Stimulated activated naive CD8-positive, alpha-beta T cell treated with anti-CD3 and anti-CD28 coated beads, Interleukin-15, amount 100 ng/mL, for 72 hours (primary cell): Measurements from ENCODE around the gene ARHGAP23.
"Not testable (repeated sequence)": the region's sequence is repeated elsewhere in the genome, so short reads cannot be mapped to it uniquely, and the experiment has no call there.

Source experiments
- ATAC-seq: fragments of 150-1000 bp; cut with Tn5 transposase; 2 replicates; pipeline ENCODE4 v1.10.0; 2021; ENCODE audit warnings: mild to moderate bottlenecking, moderate library complexity
- DNase-seq, 2 donors: peaks; one replicate each; pipeline ENCODE4 v3.0.0; 2021 to 2022
- H3K27ac Mint-ChIP-seq, 2 donors: one replicate each; pipeline ENCODE4 v1.8.0; 2022; ENCODE audit warnings: mild to moderate bottlenecking in 2 of 2, mixed read lengths in 2 of 2, moderate library complexity in 2 of 2
- H3K27me3 Mint-ChIP-seq: one replicate; pipeline ENCODE4 v1.8.0; 2022; ENCODE audit warnings: mixed read lengths
- H3K4me1 Mint-ChIP-seq: one replicate; pipeline ENCODE4 v1.8.0; 2022; ENCODE audit warnings: mild to moderate bottlenecking, mixed read lengths
- H3K4me3 Mint-ChIP-seq, 2 donors: one replicate each; pipeline ENCODE4 v1.8.0; 2022; ENCODE audit warnings: mild to moderate bottlenecking in 2 of 2, mixed read lengths in 2 of 2, moderate library complexity in 1 of 2
- H3K9me3 Mint-ChIP-seq, 2 donors: one replicate each; pipeline ENCODE4 v1.8.0; 2022; ENCODE audit warnings: mixed read lengths in 2 of 2

The ARHGAP23 gene

GRCh38 chr17:38460716-38461630, 32.7 kb downstream of the ARHGAP23 start:
- Mint-ChIP-seq H3K4me3 (no peak overlapping the region), H3K27ac (peak overlapping the region in 1 of 2 donors; percentile 77), H3K4me1 (no peaks in the 10 kb centered on the region), H3K9me3 (no peaks in the 10 kb centered on the region), H3K27me3 (peaks cover 21% of the 10 kb centered on the region)
- ATAC-seq (no peak), DNase-seq (no peak)

- peaks cover 14% of the 10 kb centered on the region for H3K27me3 Mint-ChIP-seq
- no peaks in the 10 kb centered on the region for H3K9me3 Mint-ChIP-seq
- ATAC-seq (no peak), DNase-seq (no peak)
- no peaks in the 10 kb centered on the region for H3K4me1 Mint-ChIP-seq
- H3K27ac Mint-ChIP-seq, result no peak overlapping the region
- no peak overlapping the region for H3K4me3 Mint-ChIP-seq
These were observed 33.4 kb downstream of the ARHGAP23 start for GRCh38 chr17:38461683-38462082.

GRCh38 chr17:38463451-38463858, 35.2 kb downstream of the ARHGAP23 start:
- Mint-ChIP-seq H3K9me3 (no peaks in the 10 kb centered on the region), H3K27ac (no peak overlapping the region), H3K4me3 (no peak overlapping the region), H3K4me1 (no peaks in the 10 kb centered on the region), H3K27me3 (no peaks in the 10 kb centered on the region)
- DNase-seq, result no peak
- no peak for ATAC-seq

DNA sequence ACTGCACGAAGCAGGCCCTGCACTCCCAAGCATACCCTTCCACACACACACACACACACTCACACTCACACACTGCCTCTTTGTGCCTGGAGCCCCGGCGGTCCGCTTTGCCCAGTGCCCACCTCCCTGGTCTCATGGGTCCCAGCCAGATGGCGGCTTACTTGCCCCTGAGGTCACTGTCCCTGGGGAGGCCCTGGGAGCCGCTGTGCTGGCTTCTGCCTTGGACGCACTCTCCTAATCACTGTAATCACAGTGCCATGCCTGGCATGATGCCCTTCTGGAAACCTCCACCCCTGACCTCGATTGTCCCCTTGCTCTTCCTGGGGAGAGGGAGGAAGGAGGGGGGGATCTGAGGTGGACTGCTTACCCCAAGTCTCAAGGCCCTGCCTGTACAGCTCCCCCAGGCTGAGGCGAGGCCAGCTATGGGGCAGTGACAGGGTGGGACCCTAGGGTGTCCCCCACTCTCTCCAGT, 36.0 kb downstream of the ARHGAP23 start:
- no peak overlapping the region for H3K4me3 Mint-ChIP-seq
- H3K9me3 Mint-ChIP-seq, result no peaks in the 10 kb centered on the region
- H3K27me3 Mint-ChIP-seq, result no peaks in the 10 kb centered on the region
- DNase-seq (no peak), ATAC-seq (no peak)
- no peak overlapping the region for H3K27ac Mint-ChIP-seq
- no peaks in the 10 kb centered on the region for H3K4me1 Mint-ChIP-seq

- H3K9me3 Mint-ChIP-seq, result no peaks in the 10 kb centered on the region
- DNase-seq (no peak), ATAC-seq (peak; percentile 48)
- H3K4me3 Mint-ChIP-seq, result no peak overlapping the region
- no peaks in the 10 kb centered on the region for H3K4me1 Mint-ChIP-seq
- H3K27me3 Mint-ChIP-seq, result no peaks in the 10 kb centered on the region
- no peak overlapping the region for H3K27ac Mint-ChIP-seq
These were observed 36.6 kb downstream of the ARHGAP23 start for GRCh38 chr17:38464723-38465390.

DNA sequence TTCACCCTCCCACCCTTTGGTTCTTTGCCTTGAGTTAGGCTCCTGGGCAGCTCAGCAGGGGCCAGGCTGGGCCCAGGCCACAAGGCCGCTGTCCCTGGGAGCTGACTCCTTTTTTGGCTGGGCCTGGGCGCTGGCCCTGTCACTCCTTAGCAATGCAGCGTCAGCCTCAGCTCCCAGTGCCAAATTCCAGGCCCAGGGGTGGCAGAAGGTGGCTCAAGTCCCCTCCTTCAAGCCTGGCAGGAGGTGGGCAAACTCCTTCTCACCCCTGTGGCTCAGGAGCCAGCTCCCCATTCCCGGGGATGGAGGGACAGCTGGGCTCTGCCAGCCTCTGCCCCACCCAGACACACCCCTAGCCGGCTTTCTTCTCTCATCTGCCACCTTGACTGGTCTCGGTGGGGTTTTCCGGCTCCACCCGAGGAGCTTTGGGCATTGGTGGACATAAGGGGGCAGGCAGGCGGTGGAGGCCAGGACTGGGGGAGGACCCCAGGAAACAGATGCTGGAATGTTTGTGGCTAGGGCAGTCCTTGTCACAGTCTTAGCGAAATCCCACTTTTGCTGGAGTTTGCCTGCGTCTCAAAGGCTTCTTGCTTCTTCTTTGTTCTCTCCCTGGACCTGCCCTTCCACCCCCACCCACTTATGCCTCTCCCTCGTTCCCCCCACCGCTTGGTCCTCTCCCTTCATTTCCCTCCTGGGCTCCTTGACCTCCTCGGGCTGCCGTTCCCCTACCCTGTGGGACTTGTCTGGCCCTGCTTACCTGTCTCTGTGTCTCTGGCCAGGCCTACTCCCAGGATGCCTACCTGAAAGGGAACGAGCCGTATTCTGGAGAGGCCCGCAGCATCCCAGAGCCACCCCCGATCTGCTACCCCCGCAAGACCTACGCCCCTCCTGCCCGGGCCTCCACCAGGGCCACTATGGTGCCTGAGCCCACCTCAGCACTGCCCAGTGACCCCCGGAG, 37.4 kb downstream of the ARHGAP23 start:
- H3K9me3 Mint-ChIP-seq, result no peaks in the 10 kb centered on the region
- H3K27ac Mint-ChIP-seq, result no peak overlapping the region
- H3K4me3 Mint-ChIP-seq, result no peak overlapping the region
- ATAC-seq (no peak), DNase-seq (no peak)
- no peaks in the 10 kb centered on the region for H3K27me3 Mint-ChIP-seq
- H3K4me1 Mint-ChIP-seq, result no peaks in the 10 kb centered on the region

DNA sequence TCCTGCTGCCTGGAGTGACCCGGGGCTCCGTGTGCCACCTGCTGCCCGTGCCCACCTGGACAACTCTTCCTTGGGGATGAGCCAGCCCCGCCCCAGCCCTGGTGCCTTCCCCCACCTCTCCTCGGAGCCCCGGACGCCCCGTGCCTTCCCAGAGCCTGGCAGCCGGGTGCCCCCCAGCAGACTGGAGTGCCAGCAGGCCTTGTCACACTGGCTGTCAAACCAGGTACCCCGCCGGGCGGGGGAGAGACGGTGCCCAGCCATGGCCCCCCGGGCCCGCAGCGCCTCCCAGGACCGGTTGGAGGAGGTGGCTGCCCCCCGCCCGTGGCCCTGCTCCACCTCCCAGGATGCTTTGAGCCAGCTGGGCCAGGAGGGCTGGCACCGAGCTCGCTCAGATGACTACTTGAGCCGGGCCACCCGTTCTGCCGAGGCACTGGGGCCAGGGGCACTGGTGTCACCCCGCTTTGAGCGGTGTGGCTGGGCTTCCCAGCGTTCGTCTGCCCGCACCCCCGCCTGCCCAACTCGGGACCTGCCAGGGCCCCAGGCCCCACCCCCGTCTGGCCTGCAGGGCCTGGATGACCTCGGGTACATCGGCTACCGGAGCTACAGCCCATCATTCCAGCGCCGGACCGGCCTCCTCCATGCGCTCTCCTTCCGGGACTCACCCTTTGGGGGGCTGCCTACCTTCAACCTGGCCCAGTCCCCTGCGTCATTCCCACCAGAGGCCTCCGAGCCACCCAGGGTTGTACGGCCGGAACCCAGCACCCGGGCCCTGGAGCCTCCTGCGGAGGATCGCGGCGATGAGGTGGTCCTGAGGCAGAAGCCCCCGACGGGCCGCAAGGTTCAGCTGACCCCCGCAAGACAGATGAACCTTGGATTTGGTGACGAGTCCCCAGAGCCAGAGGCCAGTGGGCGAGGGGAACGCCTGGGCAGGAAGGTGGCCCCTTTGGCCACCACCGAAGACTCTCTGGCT, 38.4 kb downstream of the ARHGAP23 start:
- peak; percentile 21 for ATAC-seq
- Mint-ChIP-seq H3K27ac (no peak overlapping the region), H3K27me3 (no peaks in the 10 kb centered on the region), H3K9me3 (no peaks in the 10 kb centered on the region), H3K4me3 (no peak overlapping the region), H3K4me1 (no peaks in the 10 kb centered on the region)
- DNase-seq, result no peak

DNA sequence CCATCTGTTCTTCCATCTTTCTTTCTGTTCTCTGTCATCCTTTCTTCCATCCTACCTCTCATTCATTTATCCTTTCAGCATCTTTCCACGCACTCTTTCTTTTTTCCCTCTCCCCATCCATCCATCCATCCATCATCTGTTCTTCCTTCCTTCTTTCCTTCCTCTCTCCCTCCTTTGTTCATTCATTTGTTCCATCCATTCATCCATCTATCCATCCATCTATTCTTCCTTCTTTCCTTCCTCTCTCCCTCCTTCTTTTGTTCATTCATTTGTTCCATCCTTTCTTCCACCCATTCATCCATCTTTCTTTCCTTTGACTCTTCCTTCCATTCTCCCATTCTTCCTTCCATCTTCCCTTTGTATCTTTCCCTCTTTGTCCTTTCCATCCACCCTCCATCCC, 39.2 kb downstream of the ARHGAP23 start:
- DNase-seq, result no peak
- Mint-ChIP-seq H3K27me3 (no peaks in the 10 kb centered on the region), H3K4me1 (no peaks in the 10 kb centered on the region), H3K9me3 (no peaks in the 10 kb centered on the region), H3K27ac (no peak overlapping the region), H3K4me3 (no peak overlapping the region)
- no peak for ATAC-seq

- no peaks in the 10 kb centered on the region for H3K4me1 Mint-ChIP-seq
- no peak overlapping the region for H3K4me3 Mint-ChIP-seq
- H3K27me3 Mint-ChIP-seq, result no peaks in the 10 kb centered on the region
- H3K9me3 Mint-ChIP-seq, result no peaks in the 10 kb centered on the region
- ATAC-seq (no peak), DNase-seq (no peak)
- no peak overlapping the region for H3K27ac Mint-ChIP-seq
These were observed 41.6 kb downstream of the ARHGAP23 start for GRCh38 chr17:38469875-38470274.

DNA sequence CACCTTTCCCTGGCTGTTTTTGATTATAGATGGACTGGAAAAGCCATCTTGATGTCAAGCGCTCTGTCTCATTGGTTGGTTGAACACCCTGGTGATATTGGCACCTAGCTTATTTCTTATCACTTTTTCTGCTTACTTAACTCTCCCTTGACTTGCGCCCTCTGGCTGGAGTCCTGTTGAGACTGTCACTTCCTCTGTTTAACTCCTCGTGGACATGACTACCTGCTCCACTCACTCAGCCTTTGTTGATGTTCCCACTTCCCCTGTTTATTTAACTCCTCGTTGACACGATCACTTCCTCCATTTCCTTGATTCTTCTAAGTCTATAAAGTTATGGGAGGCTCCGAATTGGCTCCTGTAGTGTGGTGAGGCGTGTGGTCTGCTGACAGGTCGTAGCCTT, 43.0 kb downstream of the ARHGAP23 start:
- H3K9me3 Mint-ChIP-seq, H3K4me1 Mint-ChIP-seq, ATAC-seq, H3K27me3 Mint-ChIP-seq, H3K27ac Mint-ChIP-seq, DNase-seq, H3K4me3 Mint-ChIP-seq: not testable (repeated sequence)

GRCh38 chr17:38474666-38475065, 46.4 kb downstream of the ARHGAP23 start:
- peak overlapping the region; percentile 55 to 73 for H3K27ac Mint-ChIP-seq
- not testable (repeated sequence) for ATAC-seq, DNase-seq, H3K9me3 Mint-ChIP-seq, H3K4me3 Mint-ChIP-seq, H3K4me1 Mint-ChIP-seq, H3K27me3 Mint-ChIP-seq

DNA sequence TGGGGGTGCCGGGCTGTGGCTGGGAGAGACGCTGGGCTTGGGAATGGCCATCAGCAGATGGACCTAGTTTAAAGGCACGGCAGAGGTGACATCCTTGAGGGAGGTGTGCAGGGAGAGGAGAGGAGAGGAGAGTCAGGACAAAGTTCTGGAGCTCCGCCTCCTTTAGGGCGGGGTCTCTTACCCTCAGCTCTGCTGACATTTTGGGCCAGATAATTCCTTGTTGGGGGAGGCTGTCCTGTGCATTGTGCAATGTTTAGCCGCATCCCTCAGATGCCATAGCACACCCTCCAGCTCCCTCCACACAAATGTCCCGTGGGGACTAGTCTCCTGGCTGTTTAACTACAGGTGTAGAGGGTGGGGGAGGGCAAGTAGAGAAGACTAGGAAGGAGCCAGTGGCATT, 48.3 kb downstream of the ARHGAP23 start:
- H3K27ac Mint-ChIP-seq, result no peak overlapping the region
- no peaks in the 10 kb centered on the region for H3K9me3 Mint-ChIP-seq
- no peak overlapping the region for H3K4me3 Mint-ChIP-seq
- no peaks in the 10 kb centered on the region for H3K27me3 Mint-ChIP-seq
- no peak for ATAC-seq
- no peak for DNase-seq
- no peaks in the 10 kb centered on the region for H3K4me1 Mint-ChIP-seq

DNA sequence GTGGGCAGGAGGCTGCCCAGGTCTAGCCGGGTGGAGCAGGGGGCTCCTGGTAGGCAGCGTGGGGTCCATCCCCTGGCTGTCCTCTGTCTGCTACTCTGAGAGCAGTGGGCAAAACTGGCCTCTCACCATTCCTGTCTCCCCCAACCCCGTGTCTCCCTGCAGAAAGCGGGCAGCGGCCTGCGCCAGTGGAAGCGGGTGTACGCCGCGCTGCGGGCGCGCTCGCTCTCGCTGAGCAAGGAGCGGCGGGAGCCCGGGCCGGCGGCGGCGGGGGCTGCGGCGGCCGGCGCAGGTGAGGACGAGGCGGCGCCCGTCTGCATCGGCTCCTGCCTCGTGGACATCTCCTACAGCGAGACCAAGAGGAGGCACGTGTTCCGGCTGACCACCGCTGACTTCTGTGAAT, 49.2 kb downstream of the ARHGAP23 start:
- H3K27me3 Mint-ChIP-seq, H3K4me1 Mint-ChIP-seq, H3K4me3 Mint-ChIP-seq, H3K27ac Mint-ChIP-seq, H3K9me3 Mint-ChIP-seq, ATAC-seq, DNase-seq: not testable (repeated sequence)

- H3K27ac Mint-ChIP-seq, result peak overlapping the region in 1 of 2 donors; percentile 77
- H3K9me3 Mint-ChIP-seq, H3K4me1 Mint-ChIP-seq, H3K27me3 Mint-ChIP-seq, H3K4me3 Mint-ChIP-seq, ATAC-seq, DNase-seq: not testable (repeated sequence)
These were observed 49.7 kb downstream of the ARHGAP23 start for GRCh38 chr17:38477951-38478350.
